Erythroblast (primary cell): ENCODE data around the gene FAAP100.

ENCODE experiments used
- GATA1 ChIP-seq: IDR thresholded peaks from 2 replicates; pipeline ENCODE4 v1.6.1; 2011; ENCODE audit warnings: low read depth, mild to moderate bottlenecking, control low read depth, low read length, moderate library complexity
- POLR2A ChIP-seq: IDR thresholded peaks from 2 replicates; pipeline ENCODE4 v1.6.1; 2011; ENCODE audit warnings: mild to moderate bottlenecking, low read length

DNA sequence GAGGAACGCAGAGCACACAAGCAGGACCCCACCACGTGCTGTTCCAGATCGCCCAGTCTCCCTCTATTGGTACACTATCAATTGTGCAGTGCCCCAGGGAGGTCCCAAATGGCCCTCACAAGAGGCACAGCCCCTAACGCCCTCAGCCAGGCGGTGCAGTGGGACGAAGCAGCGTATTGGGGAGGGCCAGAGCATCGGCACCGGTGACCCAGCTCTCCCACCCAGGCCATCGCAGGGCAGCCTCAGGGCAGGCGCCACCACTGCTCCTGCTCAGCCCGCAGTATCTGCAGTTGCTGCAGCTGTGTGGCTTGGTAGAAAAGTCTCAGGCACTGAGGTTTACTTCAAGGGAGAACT lies 5.9 kb upstream of the FAAP100 start:
- TF ChIP-seq POLR2A: no peak
- no peak for TF ChIP-seq GATA1
